BLaER1 (cell line): ENCODE results near the gene CAPN7.

Source experiments
- H3K27ac ChIP-seq: shearing (Covaris generic); formaldehyde crosslinking; 2 replicates; pipeline ENCODE4 v1.8.1; 2022
- H3K27me3 ChIP-seq: shearing (Covaris generic); formaldehyde crosslinking; 2 replicates; pipeline ENCODE4 v1.8.1; 2022
- H3K36me3 ChIP-seq: shearing (Covaris generic); formaldehyde crosslinking; 2 replicates; pipeline ENCODE4 v1.8.1; 2022
- H3K4me1 ChIP-seq: shearing (Covaris generic); formaldehyde crosslinking; 2 replicates; pipeline ENCODE4 v1.8.1; 2022
- H3K4me2 ChIP-seq: shearing (Covaris generic); formaldehyde crosslinking; 2 replicates; pipeline ENCODE4 v1.8.1; 2022
- H3K4me3 ChIP-seq: shearing (Covaris generic); formaldehyde crosslinking; 2 replicates; pipeline ENCODE4 v1.8.1; 2022
- H3K9ac ChIP-seq: shearing (Covaris generic); formaldehyde crosslinking; 2 replicates; pipeline ENCODE4 v1.8.1; 2022
- H3K9me3 ChIP-seq: shearing (Covaris generic); formaldehyde crosslinking; 2 replicates; pipeline ENCODE4 v1.8.1; 2022
- H4K20me1 ChIP-seq: shearing (Covaris generic); formaldehyde crosslinking; 2 replicates; pipeline ENCODE4 v1.8.1; 2022
- Cebpa-rat ChIP-seq: shearing (Covaris generic); IDR thresholded peaks from 2 replicates; pipeline ENCODE4 v1.8.1; 2022

Gene CAPN7

GRCh38 chr3:15261274-15261673 is 55.2 kb downstream of the CAPN7 start:
- Histone ChIP-seq H3K27ac (no peak overlapping the region), H3K9ac (no peak overlapping the region), H3K4me3 (no peak overlapping the region), H3K4me1 (no peaks in the 10 kb centered on the region; the same call in 1 of the 2 replicates), H3K9me3 (no peaks in the 10 kb centered on the region), H3K4me2 (no peak overlapping the region), H4K20me1 (no peaks in the 10 kb centered on the region), H3K36me3 (peaks cover 26% of the 10 kb centered on the region), H3K27me3 (no peaks in the 10 kb centered on the region)
- no peak for TF ChIP-seq Cebpa-rat

- no peak for TF ChIP-seq Cebpa-rat
- Histone ChIP-seq H3K9ac (no peak overlapping the region), H3K4me2 (no peak overlapping the region), H3K36me3 (peaks cover 19% of the 10 kb centered on the region), H3K9me3 (no peaks in the 10 kb centered on the region), H3K4me3 (no peak overlapping the region), H4K20me1 (no peaks in the 10 kb centered on the region), H3K4me1 (no peaks in the 10 kb centered on the region; the same call in 1 of the 2 replicates), H3K27me3 (no peaks in the 10 kb centered on the region), H3K27ac (no peak overlapping the region)
Observed at GRCh38 chr3:15262021-15262420, 56.0 kb downstream of the CAPN7 start.

GRCh38 chr3:15263120-15263519 is 57.1 kb downstream of the CAPN7 start:
- no peaks in the 10 kb centered on the region for H3K9me3 ChIP-seq
- H3K4me3 ChIP-seq, result no peak overlapping the region
- no peak overlapping the region for H3K27ac ChIP-seq
- H4K20me1 ChIP-seq, result 0 out of 2 replicates have a peak, but pooled peaks cover 5% of the 10 kb centered on the region
- no peaks in the 10 kb centered on the region; the same call in 1 of the 2 replicates for H3K4me1 ChIP-seq
- H3K36me3 ChIP-seq, result peaks cover 8% of the 10 kb centered on the region; the same call in 1 of the 2 replicates
- no peak overlapping the region for H3K4me2 ChIP-seq
- no peak for TF ChIP-seq Cebpa-rat
- no peak overlapping the region for H3K9ac ChIP-seq
- H3K27me3 ChIP-seq, result peaks cover 2% of the 10 kb centered on the region

- peaks cover 13% of the 10 kb centered on the region; the same call in 1 of the 2 replicates for H4K20me1 ChIP-seq
- TF ChIP-seq Cebpa-rat, result no peak
- no peak overlapping the region for H3K27ac ChIP-seq
- H3K4me1 ChIP-seq, result no peaks in the 10 kb centered on the region; the same call in 1 of the 2 replicates
- no peaks in the 10 kb centered on the region for H3K9me3 ChIP-seq
- no peaks in the 10 kb centered on the region; the same call in 1 of the 2 replicates for H3K36me3 ChIP-seq
- H3K9ac ChIP-seq, result no peak overlapping the region
- peaks cover 10% of the 10 kb centered on the region for H3K27me3 ChIP-seq
- no peak overlapping the region for H3K4me3 ChIP-seq
- H3K4me2 ChIP-seq, result no peak overlapping the region
Observed at GRCh38 chr3:15263926-15264325, 57.9 kb downstream of the CAPN7 start.

DNA sequence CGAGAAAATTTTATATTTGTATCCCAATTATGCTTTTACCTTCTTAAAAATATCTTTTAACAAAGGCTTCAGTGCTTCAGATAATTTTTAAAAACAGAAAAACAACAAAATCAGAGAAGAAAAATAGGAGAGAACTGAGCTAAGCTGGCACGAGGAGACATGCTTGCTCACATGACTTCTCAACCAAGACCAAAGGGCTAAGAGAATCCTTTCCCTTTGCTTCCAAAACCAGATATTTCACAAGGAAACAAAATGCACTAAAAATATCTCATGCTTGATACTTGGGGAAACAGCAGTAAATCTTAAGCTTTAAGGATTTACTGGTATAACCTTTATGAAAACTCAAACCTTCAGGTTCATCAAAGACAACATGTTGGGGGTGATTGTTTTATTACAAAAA is 58.4 kb downstream of the CAPN7 start:
- H3K9me3 ChIP-seq, result no peaks in the 10 kb centered on the region
- no peaks in the 10 kb centered on the region for H3K36me3 ChIP-seq
- no peak overlapping the region for H3K9ac ChIP-seq
- peaks cover 15% of the 10 kb centered on the region for H3K27me3 ChIP-seq
- H4K20me1 ChIP-seq, result peaks cover 18% of the 10 kb centered on the region; the same call in 1 of the 2 replicates
- H3K27ac ChIP-seq, result no peak overlapping the region
- H3K4me1 ChIP-seq, result peaks cover 3% of the 10 kb centered on the region
- H3K4me3 ChIP-seq, result no peak overlapping the region
- no peak overlapping the region for H3K4me2 ChIP-seq
- no peak for TF ChIP-seq Cebpa-rat

GRCh38 chr3:15265655-15266509 is 59.8 kb downstream of the CAPN7 start:
- no peak for TF ChIP-seq Cebpa-rat
- Histone ChIP-seq H3K4me3 (no peak overlapping the region), H3K4me2 (no peak overlapping the region), H4K20me1 (peaks cover 29% of the 10 kb centered on the region; the same call in 1 of the 2 replicates), H3K36me3 (no peaks in the 10 kb centered on the region), H3K9me3 (no peaks in the 10 kb centered on the region), H3K4me1 (peaks cover 8% of the 10 kb centered on the region), H3K9ac (no peak overlapping the region), H3K27ac (no peak overlapping the region), H3K27me3 (peaks cover 28% of the 10 kb centered on the region)

GRCh38 chr3:15266510-15267376 is 60.7 kb downstream of the CAPN7 start:
- TF ChIP-seq Cebpa-rat, result no peak
- H3K27ac ChIP-seq, result no peak overlapping the region
- H3K4me2 ChIP-seq, result no peak overlapping the region
- H4K20me1 ChIP-seq, result peaks cover 37% of the 10 kb centered on the region
- H3K9ac ChIP-seq, result no peak overlapping the region
- H3K4me3 ChIP-seq, result no peak overlapping the region
- H3K27me3 ChIP-seq, result peaks cover 33% of the 10 kb centered on the region
- no peaks in the 10 kb centered on the region for H3K36me3 ChIP-seq
- H3K4me1 ChIP-seq, result peaks cover 17% of the 10 kb centered on the region
- H3K9me3 ChIP-seq, result no peaks in the 10 kb centered on the region

GRCh38 chr3:15267502-15267901 is 61.5 kb downstream of the CAPN7 start:
- Histone ChIP-seq H3K27me3 (peaks cover 34% of the 10 kb centered on the region), H3K9me3 (no peaks in the 10 kb centered on the region), H3K4me2 (no peak overlapping the region), H3K4me3 (no peak overlapping the region), H3K36me3 (no peaks in the 10 kb centered on the region), H4K20me1 (peaks cover 45% of the 10 kb centered on the region), H3K4me1 (peaks cover 24% of the 10 kb centered on the region), H3K27ac (no peak overlapping the region), H3K9ac (no peak overlapping the region)
- TF ChIP-seq Cebpa-rat, result no peak

- Histone ChIP-seq H4K20me1 (peaks cover 51% of the 10 kb centered on the region), H3K27ac (no peak overlapping the region), H3K4me1 (peaks cover 31% of the 10 kb centered on the region), H3K27me3 (peaks cover 40% of the 10 kb centered on the region), H3K36me3 (no peaks in the 10 kb centered on the region), H3K9ac (no peak overlapping the region), H3K9me3 (no peaks in the 10 kb centered on the region), H3K4me2 (no peak overlapping the region), H3K4me3 (no peak overlapping the region)
- TF ChIP-seq Cebpa-rat, result no peak
Observed at GRCh38 chr3:15268033-15268631, 62.1 kb downstream of the CAPN7 start.
